ENCODE measurements around the gene UCKL1.

Gene UCKL1

GRCh38 chr20:63944078-63944941 is 11.9 kb downstream of the UCKL1 start:
- Histone ChIP-seq H3K9ac (ENCODE audit: low read length) (no peak overlapping the region), H3K4me1 (ENCODE audit: control insufficient read depth, low read depth, low read length) (peaks cover 7% of the 10 kb centered on the region), H3K36me3 (ENCODE audit: control insufficient read depth, low read depth, low read length) (peaks cover 32% of the 10 kb centered on the region), H3K27ac (ENCODE audit: low read length) (no peak overlapping the region), H3K27me3 (ENCODE audit: control insufficient read depth, insufficient read depth, low read length) (no peaks in the 10 kb centered on the region), H3K9me3 (ENCODE audit: control insufficient read depth, low read depth, low read length) (no peaks in the 10 kb centered on the region), H3K4me3 (ENCODE audit: low read length) (no peak overlapping the region)

- no peaks in the 10 kb centered on the region for H3K27me3 ChIP-seq (ENCODE audit: control insufficient read depth, insufficient read depth, low read length)
- H3K4me3 ChIP-seq (ENCODE audit: low read length) = no peak overlapping the region
- H3K9ac ChIP-seq (ENCODE audit: low read length) = no peak overlapping the region
- H3K27ac ChIP-seq (ENCODE audit: low read length) = no peak overlapping the region
- H3K4me1 ChIP-seq (ENCODE audit: control insufficient read depth, low read depth, low read length) = peaks cover 2% of the 10 kb centered on the region
- H3K9me3 ChIP-seq (ENCODE audit: control insufficient read depth, low read depth, low read length) = no peaks in the 10 kb centered on the region
- H3K36me3 ChIP-seq (ENCODE audit: control insufficient read depth, low read depth, low read length) = peaks cover 32% of the 10 kb centered on the region
Observed at GRCh38 chr20:63943808-63944077, 12.5 kb downstream of the UCKL1 start.

- no peak overlapping the region for H3K27ac ChIP-seq (ENCODE audit: low read length)
- H3K4me1 ChIP-seq (ENCODE audit: control insufficient read depth, low read depth, low read length) = no peaks in the 10 kb centered on the region
- no peak overlapping the region for H3K4me3 ChIP-seq (ENCODE audit: low read length)
- no peaks in the 10 kb centered on the region for H3K27me3 ChIP-seq (ENCODE audit: control insufficient read depth, insufficient read depth, low read length)
- no peaks in the 10 kb centered on the region for H3K9me3 ChIP-seq (ENCODE audit: control insufficient read depth, low read depth, low read length)
- H3K36me3 ChIP-seq (ENCODE audit: control insufficient read depth, low read depth, low read length) = peaks cover 32% of the 10 kb centered on the region
- H3K9ac ChIP-seq (ENCODE audit: low read length) = no peak overlapping the region
Observed at GRCh38 chr20:63942969-63943807, 13.0 kb downstream of the UCKL1 start.

- Histone ChIP-seq H3K9me3 (ENCODE audit: control insufficient read depth, low read depth, low read length) (no peaks in the 10 kb centered on the region), H3K36me3 (ENCODE audit: control insufficient read depth, low read depth, low read length) (peaks cover 32% of the 10 kb centered on the region), H3K4me3 (ENCODE audit: low read length) (no peak overlapping the region), H3K27me3 (ENCODE audit: control insufficient read depth, insufficient read depth, low read length) (no peaks in the 10 kb centered on the region), H3K4me1 (ENCODE audit: control insufficient read depth, low read depth, low read length) (no peaks in the 10 kb centered on the region), H3K27ac (ENCODE audit: low read length) (peak overlapping the region; percentile 41), H3K9ac (ENCODE audit: low read length) (no peak overlapping the region)
Observed at GRCh38 chr20:63942250-63942951, 13.8 kb downstream of the UCKL1 start.

DNA sequence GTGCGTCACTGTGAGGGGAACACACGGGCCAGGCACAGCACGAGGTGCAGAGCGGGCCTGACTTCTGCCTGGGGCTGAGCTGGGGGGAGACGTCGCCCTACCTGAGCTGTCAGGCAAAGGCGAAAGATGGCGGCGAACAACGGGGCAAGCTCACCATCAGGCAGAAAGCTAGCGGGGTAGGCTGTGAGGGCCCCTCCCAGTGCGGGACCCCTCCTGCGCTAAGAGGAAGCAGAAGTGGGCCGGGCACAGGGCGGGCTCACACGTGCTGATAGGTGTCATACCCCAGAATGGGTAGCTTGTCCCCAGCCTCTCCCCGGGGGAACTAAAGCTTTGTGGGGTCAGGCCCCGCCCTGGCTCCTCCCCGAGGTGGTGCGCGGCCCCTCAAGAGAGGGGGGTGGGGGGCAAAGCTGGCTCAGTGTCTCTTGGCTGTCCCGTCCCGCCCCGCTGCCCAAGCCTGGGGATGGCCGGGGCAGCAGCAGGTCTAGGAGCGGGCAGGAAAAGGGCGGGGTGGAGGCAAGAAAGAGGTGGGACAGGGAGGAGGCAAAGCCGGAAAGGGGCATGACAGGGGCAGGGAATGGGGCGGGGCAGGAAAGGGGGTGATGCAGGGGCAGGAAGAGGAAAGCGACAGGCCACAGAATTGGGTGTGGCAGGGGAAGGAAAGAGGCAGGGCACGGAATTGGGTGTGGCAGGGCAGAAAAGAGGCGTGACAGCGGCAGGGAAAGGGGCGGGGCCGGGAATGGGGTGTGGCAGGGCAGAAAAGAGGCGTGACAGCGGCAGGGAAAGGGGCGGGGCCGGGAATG is 14.7 kb downstream of the UCKL1 start:
- peaks cover 32% of the 10 kb centered on the region for H3K36me3 ChIP-seq (ENCODE audit: control insufficient read depth, low read depth, low read length)
- no peak overlapping the region for H3K9ac ChIP-seq (ENCODE audit: low read length)
- no peaks in the 10 kb centered on the region for H3K4me1 ChIP-seq (ENCODE audit: control insufficient read depth, low read depth, low read length)
- H3K9me3 ChIP-seq (ENCODE audit: control insufficient read depth, low read depth, low read length) = no peaks in the 10 kb centered on the region
- no peak overlapping the region for H3K27ac ChIP-seq (ENCODE audit: low read length)
- peak overlapping the region; percentile 3 for H3K4me3 ChIP-seq (ENCODE audit: low read length)
- H3K27me3 ChIP-seq (ENCODE audit: control insufficient read depth, insufficient read depth, low read length) = no peaks in the 10 kb centered on the region

- no peak overlapping the region for H3K4me3 ChIP-seq (ENCODE audit: low read length)
- no peak overlapping the region for H3K9ac ChIP-seq (ENCODE audit: low read length)
- H3K36me3 ChIP-seq (ENCODE audit: control insufficient read depth, low read depth, low read length) = peaks cover 29% of the 10 kb centered on the region
- no peaks in the 10 kb centered on the region for H3K27me3 ChIP-seq (ENCODE audit: control insufficient read depth, insufficient read depth, low read length)
- no peak overlapping the region for H3K27ac ChIP-seq (ENCODE audit: low read length)
- H3K9me3 ChIP-seq (ENCODE audit: control insufficient read depth, low read depth, low read length) = no peaks in the 10 kb centered on the region
- no peaks in the 10 kb centered on the region for H3K4me1 ChIP-seq (ENCODE audit: control insufficient read depth, low read depth, low read length)
Observed at GRCh38 chr20:63940472-63941266, 15.5 kb downstream of the UCKL1 start.

- no peaks in the 10 kb centered on the region for H3K9me3 ChIP-seq (ENCODE audit: control insufficient read depth, low read depth, low read length)
- no peaks in the 10 kb centered on the region for H3K27me3 ChIP-seq (ENCODE audit: control insufficient read depth, insufficient read depth, low read length)
- no peak overlapping the region for H3K27ac ChIP-seq (ENCODE audit: low read length)
- H3K4me1 ChIP-seq (ENCODE audit: control insufficient read depth, low read depth, low read length) = no peaks in the 10 kb centered on the region
- H3K4me3 ChIP-seq (ENCODE audit: low read length) = no peak overlapping the region
- no peak overlapping the region for H3K9ac ChIP-seq (ENCODE audit: low read length)
- peaks cover 27% of the 10 kb centered on the region for H3K36me3 ChIP-seq (ENCODE audit: control insufficient read depth, low read depth, low read length)
Observed at GRCh38 chr20:63940071-63940471, 16.1 kb downstream of the UCKL1 start.

GRCh38 chr20:63939061-63939935 is 16.9 kb downstream of the UCKL1 start:
- Histone ChIP-seq H3K27me3 (ENCODE audit: control insufficient read depth, insufficient read depth, low read length) (no peaks in the 10 kb centered on the region), H3K36me3 (ENCODE audit: control insufficient read depth, low read depth, low read length) (peaks cover 21% of the 10 kb centered on the region), H3K9ac (ENCODE audit: low read length) (no peak overlapping the region), H3K4me3 (ENCODE audit: low read length) (no peak overlapping the region), H3K4me1 (ENCODE audit: control insufficient read depth, low read depth, low read length) (no peaks in the 10 kb centered on the region), H3K27ac (ENCODE audit: low read length) (no peak overlapping the region), H3K9me3 (ENCODE audit: control insufficient read depth, low read depth, low read length) (no peaks in the 10 kb centered on the region)

DNA sequence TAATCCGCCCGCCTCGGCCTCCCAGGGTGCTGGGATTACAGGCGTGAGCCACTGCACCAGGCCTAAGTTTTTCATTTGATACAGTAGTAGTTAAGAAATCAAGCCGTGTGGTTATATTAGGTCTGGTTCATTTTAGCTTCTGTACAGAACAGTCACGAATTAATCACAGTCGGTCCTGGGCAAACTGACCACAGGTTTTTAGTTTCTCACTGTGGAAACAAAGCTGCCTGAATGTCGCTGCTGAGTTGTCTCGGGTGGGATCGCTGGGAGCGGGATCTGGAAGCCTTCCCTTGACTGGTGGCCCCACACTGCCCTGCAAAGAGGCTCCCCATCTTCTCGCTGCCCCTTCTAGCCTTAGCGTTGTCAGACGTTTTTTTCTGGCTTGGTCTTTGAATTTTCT is 18.6 kb downstream of the UCKL1 start:
- Histone ChIP-seq H3K4me1 (ENCODE audit: control insufficient read depth, low read depth, low read length) (no peaks in the 10 kb centered on the region), H3K36me3 (ENCODE audit: control insufficient read depth, low read depth, low read length) (peaks cover 9% of the 10 kb centered on the region)

DNA sequence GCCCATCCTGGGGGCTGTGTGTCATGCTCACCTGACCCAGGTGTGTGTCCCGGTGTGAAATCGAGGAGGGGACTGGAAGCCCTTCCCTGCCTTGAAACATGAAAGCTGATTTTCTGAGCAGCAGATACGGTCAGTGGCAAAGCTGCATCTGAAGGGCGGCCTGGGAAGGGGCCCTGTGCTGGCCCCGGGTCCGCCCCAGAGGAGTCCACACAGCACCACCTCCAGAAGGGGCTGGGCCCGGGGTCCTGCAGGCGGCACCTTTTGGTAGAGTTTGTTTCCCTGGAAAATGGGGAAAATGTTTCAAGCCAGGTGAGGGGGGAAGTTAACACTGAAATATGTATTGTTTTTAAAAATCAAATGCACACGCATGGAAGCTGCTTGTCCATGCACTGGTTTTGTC is 20.8 kb downstream of the UCKL1 start:
- no peak overlapping the region for H3K27ac ChIP-seq (ENCODE audit: low read length)
- H3K4me3 ChIP-seq (ENCODE audit: low read length) = no peak overlapping the region
- H3K27me3 ChIP-seq (ENCODE audit: control insufficient read depth, insufficient read depth, low read length) = no peaks in the 10 kb centered on the region
- H3K9ac ChIP-seq (ENCODE audit: low read length) = no peak overlapping the region
- no peaks in the 10 kb centered on the region for H3K4me1 ChIP-seq (ENCODE audit: control insufficient read depth, low read depth, low read length)
- H3K9me3 ChIP-seq (ENCODE audit: control insufficient read depth, low read depth, low read length) = no peaks in the 10 kb centered on the region
- peaks cover 21% of the 10 kb centered on the region for H3K36me3 ChIP-seq (ENCODE audit: control insufficient read depth, low read depth, low read length)

More for the DNA sequence above, 18.6 kb downstream of the UCKL1 start:
- Histone ChIP-seq H3K27me3 (ENCODE audit: control insufficient read depth, insufficient read depth, low read length) (no peaks in the 10 kb centered on the region), H3K9ac (ENCODE audit: low read length) (no peak overlapping the region), H3K4me3 (ENCODE audit: low read length) (no peak overlapping the region), H3K27ac (ENCODE audit: low read length) (no peak overlapping the region), H3K9me3 (ENCODE audit: control insufficient read depth, low read depth, low read length) (no peaks in the 10 kb centered on the region)

All from iPS-18a (cell line).